MCF 10A (cell line): ENCODE measurements around the gene TIGIT. TPM values are rescaled to one million over a fixed set of nuclear protein-coding genes. Genes with fewer than 3 reads are reported as not detected.
A peak's percentile ranks its signal among the peaks of the same experiment; 100 is the strongest.
"Not testable (repeated sequence)": the region's sequence is repeated elsewhere in the genome, so short reads cannot be mapped to it uniquely, and the experiment has no call there.

Source experiments
- BruUV-seq: library from RNA; stranded (reverse); fragments of 400-500 nt; replicated peaks from 2 replicates; lab custom pipeline; 2021; lab: Mats Ljungman, UMichigan
- CTCF ChIA-PET: fragments of 300-600 bp; sonication (Branson Sonifier 250); formaldehyde crosslinking; extraction: SDS; loops from one replicate; lab custom pipeline; 2021; ENCODE audit warnings: antibody characterized with exemption, inconsistent platforms; lab: Yijun Ruan, JAX
- POLR2A ChIA-PET: fragments of 300-600, 350-650 bp; sonication (Branson Sonifier 250); formaldehyde crosslinking; extraction: SDS; loops from one replicate; lab custom pipeline; 2020; ENCODE audit warnings: antibody characterized with exemption, inconsistent platforms; lab: Yijun Ruan, JAX
- DNase-seq: peaks from one replicate; pipeline ENCODE4 v3.0.0-alpha.2; 2018; ENCODE audit not compliant: unreplicated experiment
- H3K27ac Mint-ChIP-seq: one replicate; pipeline ENCODE4 v1.8.0; 2022; ENCODE audit warnings: mild to moderate bottlenecking, low read depth, mixed read lengths; ENCODE audit not compliant: unreplicated experiment
- H3K27me3 Mint-ChIP-seq: one replicate; pipeline ENCODE4 v1.8.0; 2022; ENCODE audit warnings: mixed read lengths; ENCODE audit not compliant: insufficient read depth, unreplicated experiment
- H3K36me3 Mint-ChIP-seq: one replicate; pipeline ENCODE4 v1.8.0; 2022; ENCODE audit warnings: mild to moderate bottlenecking, moderate library complexity, mixed read lengths; ENCODE audit not compliant: insufficient read depth, unreplicated experiment
- H3K4me1 Mint-ChIP-seq: one replicate; pipeline ENCODE4 v1.8.0; 2022; ENCODE audit warnings: mixed read lengths; ENCODE audit not compliant: insufficient read depth, unreplicated experiment
- H3K4me3 Mint-ChIP-seq: one replicate; pipeline ENCODE4 v1.8.0; 2022; ENCODE audit warnings: mild to moderate bottlenecking, moderate library complexity, mixed read lengths; ENCODE audit not compliant: unreplicated experiment
- H3K9me3 Mint-ChIP-seq: one replicate; pipeline ENCODE4 v1.8.0; 2022; ENCODE audit warnings: mixed read lengths; ENCODE audit not compliant: unreplicated experiment
- intact Hi-C: fragments of 100-400 bp; cut with micrococcal nuclease; formaldehyde crosslinking; loops from 2 replicates; pipeline ENCODE4 v1.14.1; 2022
- total RNA-seq: library from RNA; stranded (reverse); gene quantifications from 2 replicates; pipeline ENCODE4 v1.2.3, GENCODE V29; 2022
- TF ChIP-seq, protein P1 (sequence below): fragments of 200-600 bp; IDR thresholded peaks from one replicate; pipeline ENCODE4 v1.8.0; 2022; ENCODE audit warnings: antibody characterized with exemption, mild to moderate bottlenecking; ENCODE audit not compliant: unreplicated experiment

TIGIT gene
- total RNA-seq, 1 experiment from 2014 or later, result not detected

DNA sequence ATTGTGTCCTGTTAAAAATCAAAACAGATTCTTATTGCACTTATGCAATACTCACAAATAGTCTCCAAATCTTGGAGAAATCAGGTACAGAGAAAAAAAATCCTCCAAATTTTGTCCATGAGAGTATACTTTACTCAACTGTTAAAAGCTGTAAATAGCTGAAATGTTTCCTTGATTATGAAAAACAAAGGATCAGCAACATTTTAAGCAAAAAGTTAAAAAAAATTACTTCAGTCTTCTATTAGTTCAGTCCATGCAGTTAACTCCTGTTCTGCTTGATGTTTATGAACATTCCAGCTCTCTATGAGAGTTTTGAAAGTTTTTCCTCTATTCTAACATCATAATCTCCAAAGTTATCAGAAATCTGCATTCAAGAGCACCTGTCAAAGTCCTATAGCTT is 33.7 kb upstream of the TIGIT start:
- no peaks in the 10 kb centered on the region for H3K36me3 Mint-ChIP-seq
- no peaks in the 10 kb centered on the region for H3K4me1 Mint-ChIP-seq
- intact Hi-C loops, result no loop called here
- H3K4me3 Mint-ChIP-seq, result no peak overlapping the region
- H3K9me3 Mint-ChIP-seq, result peaks cover 7% of the 10 kb centered on the region
- no peak for DNase-seq
- BruUV-seq, result no TSS peak
- POLR2A ChIA-PET, result no interaction called here
- CTCF ChIA-PET, result interaction anchor here (0.6 kb wide), 1 partner anchor 269 kb away, joined by 3 read pairs; no protein-coding TSS in a partner anchor
- peaks cover 17% of the 10 kb centered on the region for H3K27me3 Mint-ChIP-seq
- no peak overlapping the region for H3K27ac Mint-ChIP-seq
- TF ChIP-seq, protein P1, sequence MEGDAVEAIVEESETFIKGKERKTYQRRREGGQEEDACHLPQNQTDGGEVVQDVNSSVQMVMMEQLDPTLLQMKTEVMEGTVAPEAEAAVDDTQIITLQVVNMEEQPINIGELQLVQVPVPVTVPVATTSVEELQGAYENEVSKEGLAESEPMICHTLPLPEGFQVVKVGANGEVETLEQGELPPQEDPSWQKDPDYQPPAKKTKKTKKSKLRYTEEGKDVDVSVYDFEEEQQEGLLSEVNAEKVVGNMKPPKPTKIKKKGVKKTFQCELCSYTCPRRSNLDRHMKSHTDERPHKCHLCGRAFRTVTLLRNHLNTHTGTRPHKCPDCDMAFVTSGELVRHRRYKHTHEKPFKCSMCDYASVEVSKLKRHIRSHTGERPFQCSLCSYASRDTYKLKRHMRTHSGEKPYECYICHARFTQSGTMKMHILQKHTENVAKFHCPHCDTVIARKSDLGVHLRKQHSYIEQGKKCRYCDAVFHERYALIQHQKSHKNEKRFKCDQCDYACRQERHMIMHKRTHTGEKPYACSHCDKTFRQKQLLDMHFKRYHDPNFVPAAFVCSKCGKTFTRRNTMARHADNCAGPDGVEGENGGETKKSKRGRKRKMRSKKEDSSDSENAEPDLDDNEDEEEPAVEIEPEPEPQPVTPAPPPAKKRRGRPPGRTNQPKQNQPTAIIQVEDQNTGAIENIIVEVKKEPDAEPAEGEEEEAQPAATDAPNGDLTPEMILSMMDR, result no peak

DNA sequence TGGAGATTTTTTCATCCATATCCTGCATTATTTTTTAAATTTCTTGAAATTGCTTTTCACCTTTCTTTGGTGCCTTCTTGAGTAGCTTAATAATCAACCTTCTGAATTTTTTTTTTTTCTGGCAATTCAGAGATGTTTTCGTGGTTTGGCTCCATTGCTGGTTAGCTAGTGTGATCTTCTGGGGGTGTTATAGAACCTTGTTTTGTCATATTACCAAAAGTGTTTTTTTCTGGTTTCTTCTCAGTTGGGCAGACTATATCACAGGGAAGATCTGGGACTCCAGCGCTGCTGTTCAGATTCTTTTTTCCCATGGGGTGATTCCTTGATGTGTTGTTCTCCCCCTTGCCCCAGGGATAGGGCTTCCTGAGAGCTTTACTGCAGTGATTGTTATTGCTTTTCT is 23.8 kb upstream of the TIGIT start:
- intact Hi-C loops, result no loop called here
- BruUV-seq, result no TSS peak
- Mint-ChIP-seq H3K9me3 (peaks cover 8% of the 10 kb centered on the region), H3K4me1 (no peaks in the 10 kb centered on the region), H3K27me3 (no peaks in the 10 kb centered on the region), H3K4me3 (no peak overlapping the region), H3K27ac (no peak overlapping the region), H3K36me3 (no peaks in the 10 kb centered on the region)
- no peak for DNase-seq
- TF ChIP-seq, protein P1, result no peak
- POLR2A ChIA-PET, result no interaction called here
- CTCF ChIA-PET, result no interaction called here

DNA sequence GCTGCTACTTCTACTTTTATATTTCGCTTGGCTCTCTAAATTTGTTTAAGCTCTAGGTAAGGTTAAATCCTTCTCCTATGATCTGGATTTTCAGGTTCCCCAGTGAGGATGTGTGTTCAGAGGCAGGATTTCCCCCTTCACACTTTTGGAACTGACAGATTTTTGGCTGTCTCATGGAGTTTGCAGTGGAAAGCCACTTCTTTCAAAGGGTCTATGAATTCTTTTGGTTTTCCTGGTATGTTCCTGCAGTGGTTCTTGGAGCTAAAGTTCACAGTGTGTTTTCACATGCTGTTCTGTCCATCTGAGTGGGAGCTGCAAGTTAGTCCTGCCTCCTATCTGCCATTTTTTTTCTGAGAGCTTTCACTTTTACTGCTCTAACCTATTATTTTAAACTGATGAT is 21.6 kb upstream of the TIGIT start:
- H3K4me1 Mint-ChIP-seq, result no peaks in the 10 kb centered on the region
- TF ChIP-seq, protein P1, result no peak
- no peak overlapping the region for H3K27ac Mint-ChIP-seq
- intact Hi-C loops, result no loop called here
- BruUV-seq, result no TSS peak
- no peaks in the 10 kb centered on the region for H3K27me3 Mint-ChIP-seq
- no peak overlapping the region for H3K4me3 Mint-ChIP-seq
- POLR2A ChIA-PET, result no interaction called here
- no peak for DNase-seq
- H3K9me3 Mint-ChIP-seq, result peaks cover 8% of the 10 kb centered on the region
- CTCF ChIA-PET, result interaction anchor here (0.5 to 0.8 kb wide), 2 partner anchors 726 to 862 kb away, joined by 3 to 4 read pairs; no protein-coding TSS in a partner anchor
- H3K36me3 Mint-ChIP-seq, result no peaks in the 10 kb centered on the region

DNA sequence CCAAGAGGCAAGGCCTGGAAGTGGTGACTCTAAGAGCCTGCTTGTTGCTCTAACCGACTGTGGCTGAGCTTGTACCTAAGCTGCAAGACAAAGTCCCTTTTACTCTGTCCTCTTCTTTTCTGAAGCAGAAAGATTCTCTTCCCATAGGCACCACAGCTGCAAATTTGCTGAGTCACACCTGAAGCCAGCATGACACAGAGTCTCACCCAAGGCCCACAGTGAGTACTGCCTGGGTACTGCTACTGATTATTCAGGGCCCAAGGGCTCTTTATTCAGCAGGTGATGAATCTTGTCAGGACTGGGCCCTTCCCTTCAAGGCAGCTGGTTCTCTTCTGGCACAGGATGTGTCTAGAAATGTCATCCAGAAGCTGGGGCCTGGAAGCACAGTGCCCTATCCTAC is 18.9 kb upstream of the TIGIT start:
- ChIA-PET POLR2A (interaction anchor here (0.6 kb wide), 1 partner anchor 1325 kb away, joined by 3 read pairs; no protein-coding TSS in a partner anchor), CTCF (no interaction called here)
- no peak overlapping the region for H3K27ac Mint-ChIP-seq
- peak; percentile 23 for DNase-seq
- H3K36me3 Mint-ChIP-seq, result no peaks in the 10 kb centered on the region
- intact Hi-C loops, result no loop called here
- H3K4me1 Mint-ChIP-seq, result no peaks in the 10 kb centered on the region
- TF ChIP-seq, protein P1, result no peak
- H3K4me3 Mint-ChIP-seq, result no peak overlapping the region
- BruUV-seq, result no TSS peak
- H3K9me3 Mint-ChIP-seq, result no peaks in the 10 kb centered on the region
- H3K27me3 Mint-ChIP-seq, result no peaks in the 10 kb centered on the region

DNA sequence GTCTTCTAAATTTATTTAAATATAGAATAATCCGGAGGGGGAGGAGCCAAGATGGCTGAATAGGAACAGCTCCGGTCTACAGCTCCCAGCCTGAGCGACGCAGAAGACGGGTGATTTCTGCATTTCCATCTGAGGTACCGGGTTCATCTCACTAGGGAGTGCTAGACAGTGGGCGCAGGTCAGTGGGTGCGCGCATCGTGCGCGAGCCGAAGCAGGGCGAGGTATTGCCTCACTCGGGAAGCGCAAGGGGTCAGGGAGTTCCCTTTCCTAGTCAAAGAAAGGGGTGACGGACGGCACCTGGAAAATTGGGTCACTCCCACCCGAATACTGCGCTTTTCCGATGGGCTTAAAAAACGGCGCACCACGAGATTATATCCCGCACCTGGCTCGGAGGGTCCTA is 17.0 kb upstream of the TIGIT start:
- BruUV-seq, CTCF ChIA-PET, POLR2A ChIA-PET, H3K27me3 Mint-ChIP-seq, H3K4me3 Mint-ChIP-seq, H3K36me3 Mint-ChIP-seq, H3K27ac Mint-ChIP-seq, intact Hi-C loops, H3K9me3 Mint-ChIP-seq, DNase-seq, H3K4me1 Mint-ChIP-seq: not testable (repeated sequence)
